Activated gamma-delta T cell (primary cell): ENCODE results near the gene GLG1.
"Not testable (repeated sequence)": the region's sequence is repeated elsewhere in the genome, so short reads cannot be mapped to it uniquely, and the experiment has no call there.

ENCODE experiments used
- DNase-seq: peaks from one replicate; lab custom pipeline; 2025; lab: John Stamatoyannopoulos, UW

The GLG1 gene

DNA sequence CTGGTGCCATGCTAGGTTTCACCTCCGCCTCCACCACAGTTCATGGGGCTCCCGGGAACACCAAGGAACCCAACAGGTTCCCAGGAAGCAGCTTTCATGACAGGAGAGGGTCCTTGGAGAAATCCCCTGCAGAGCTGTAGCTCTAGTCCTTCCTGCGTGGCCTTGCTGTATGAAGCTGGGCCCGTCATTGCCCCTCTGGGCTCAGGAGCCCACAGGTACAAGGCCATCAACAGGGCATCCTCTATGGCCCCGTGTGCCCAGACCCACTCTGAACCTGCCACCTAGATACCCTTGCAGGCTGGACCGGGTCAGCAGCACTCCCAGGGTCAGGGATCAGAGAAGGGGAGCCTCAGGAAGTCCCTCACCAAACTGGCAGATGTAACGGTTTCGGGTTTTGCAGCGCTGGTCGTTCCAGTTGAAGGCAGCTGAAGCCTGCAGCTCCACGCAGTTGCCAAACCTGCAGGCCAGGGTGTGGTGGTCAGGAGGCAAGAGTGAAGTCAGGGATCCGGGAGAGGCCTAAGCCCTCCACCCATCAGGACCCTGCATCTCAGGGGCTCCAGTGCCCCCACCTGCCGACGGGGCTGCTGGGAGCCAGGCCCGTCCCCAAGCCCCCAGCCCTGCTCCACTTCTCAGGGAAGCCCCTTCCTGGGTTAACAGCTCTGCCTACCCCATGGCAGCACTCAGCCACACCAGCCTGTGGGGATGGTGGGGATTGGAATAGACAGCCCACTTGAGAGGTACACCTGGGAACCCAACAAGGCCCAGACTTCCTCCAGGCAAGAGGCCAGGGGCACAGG, 197.5 kb downstream of the GLG1 start:
- DNase-seq = not testable (repeated sequence)

DNA sequence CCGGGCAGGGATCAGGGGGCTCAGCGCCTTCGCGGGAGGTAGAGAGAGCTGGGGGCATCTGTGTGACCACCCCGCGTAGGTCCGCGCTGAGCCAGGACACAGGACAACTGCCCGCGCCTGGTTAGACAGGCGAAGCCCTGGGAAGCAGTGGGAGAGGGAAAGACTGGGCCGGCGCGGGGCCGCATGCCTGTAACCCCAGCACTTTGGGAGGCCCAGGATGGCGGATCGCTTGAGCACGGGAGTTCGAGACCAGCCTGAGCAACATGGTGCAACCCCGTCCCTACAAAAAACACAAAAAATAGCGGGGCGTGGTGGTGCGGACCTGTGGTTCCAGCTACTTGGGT, 199.6 kb downstream of the GLG1 start:
- DNase-seq = not testable (repeated sequence)

DNA sequence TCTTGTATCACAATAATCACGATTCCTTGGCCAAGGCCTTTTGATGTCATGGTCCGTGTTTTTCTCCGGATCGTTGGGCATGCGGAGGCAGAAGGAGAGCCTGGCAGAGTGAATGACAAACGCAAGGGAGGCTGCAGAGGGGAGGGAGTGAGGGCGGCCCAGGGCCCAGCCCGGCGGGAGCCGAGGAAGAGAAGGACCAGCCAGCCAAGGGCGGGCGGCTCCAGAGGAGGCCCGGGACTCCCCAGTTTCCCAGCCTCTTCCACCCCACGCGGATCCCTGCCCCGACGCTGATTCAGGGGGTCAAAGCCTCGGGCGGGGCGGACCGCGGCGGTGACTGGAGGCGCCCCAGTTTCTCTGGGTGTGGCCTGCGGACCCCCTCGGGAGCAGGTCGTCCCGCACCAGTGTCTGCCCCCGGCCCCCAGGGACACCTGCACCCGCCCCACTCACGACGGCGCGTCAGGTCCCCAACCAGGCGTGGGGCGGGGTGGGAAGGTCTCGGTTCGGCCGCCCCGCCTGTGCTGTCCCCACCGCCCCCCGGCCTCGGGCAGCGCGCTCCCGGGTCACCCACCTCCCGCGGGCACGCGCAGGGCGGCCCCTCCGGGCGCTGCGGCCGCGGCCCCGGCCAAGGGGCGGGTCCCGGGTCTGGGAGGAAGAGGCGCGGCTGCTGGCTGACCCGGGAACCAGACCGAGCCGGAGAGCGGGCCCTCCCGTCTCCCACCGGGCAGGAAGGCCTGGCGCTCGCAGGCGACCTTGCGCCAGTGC, 200.1 kb downstream of the GLG1 start:
- not testable (repeated sequence) for DNase-seq

DNA sequence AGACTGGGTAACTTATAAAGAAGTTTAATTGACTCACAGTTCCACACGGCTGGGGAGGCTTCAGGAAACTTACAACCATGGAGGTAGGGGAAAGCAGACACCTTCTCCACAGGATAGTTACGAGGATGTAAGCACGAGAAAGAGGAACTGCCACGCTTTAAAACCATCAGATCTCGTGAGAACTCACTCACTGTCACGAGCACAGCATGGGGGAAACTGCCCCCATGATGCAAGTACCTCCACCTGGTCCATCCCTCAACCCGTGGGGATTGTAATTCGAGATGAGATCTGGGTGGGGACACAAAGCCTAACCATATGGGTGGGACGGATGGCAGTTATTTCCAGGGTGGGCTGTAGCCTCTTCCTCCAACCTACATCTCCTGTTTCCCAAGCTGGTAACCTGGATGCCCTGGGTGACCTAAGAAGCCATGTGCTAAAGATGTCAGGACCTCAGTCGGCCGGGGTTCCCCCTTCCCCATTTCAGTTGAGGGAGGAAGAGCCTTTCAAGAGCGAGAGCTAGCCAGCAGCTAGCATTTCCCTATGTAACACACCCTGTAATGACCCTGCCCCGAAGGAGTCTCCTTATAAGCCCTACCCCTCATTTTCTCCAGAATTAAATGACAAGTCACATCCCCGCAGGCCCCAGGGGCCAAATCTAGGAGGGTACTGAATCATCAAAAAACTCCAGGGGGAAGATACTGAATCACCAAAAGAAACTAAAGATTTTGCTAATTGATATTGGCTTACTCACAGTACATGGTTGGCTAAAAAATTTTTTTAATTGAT, 202.6 kb downstream of the GLG1 start:
- not testable (repeated sequence) for DNase-seq

DNA sequence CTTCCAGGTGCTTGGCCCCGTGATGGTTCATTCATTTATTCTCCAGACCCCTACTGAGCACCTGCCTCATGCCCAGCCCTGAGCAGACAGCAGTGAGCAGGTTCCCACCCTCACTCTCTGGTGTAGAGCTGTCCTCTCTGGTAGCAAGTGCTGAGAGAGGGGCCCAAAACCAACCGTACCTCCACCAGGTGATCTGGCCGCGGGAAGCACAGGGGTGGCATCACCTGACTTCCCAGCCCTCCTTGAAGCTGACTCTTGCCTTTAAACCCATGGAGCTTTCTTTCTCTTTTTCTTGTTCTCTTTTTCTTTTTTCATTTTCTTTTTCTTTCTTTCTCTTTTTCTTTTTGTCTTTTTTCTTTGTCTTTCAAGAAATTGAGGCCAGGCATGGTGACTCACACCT, 206.7 kb downstream of the GLG1 start:
- not testable (repeated sequence) for DNase-seq

DNA sequence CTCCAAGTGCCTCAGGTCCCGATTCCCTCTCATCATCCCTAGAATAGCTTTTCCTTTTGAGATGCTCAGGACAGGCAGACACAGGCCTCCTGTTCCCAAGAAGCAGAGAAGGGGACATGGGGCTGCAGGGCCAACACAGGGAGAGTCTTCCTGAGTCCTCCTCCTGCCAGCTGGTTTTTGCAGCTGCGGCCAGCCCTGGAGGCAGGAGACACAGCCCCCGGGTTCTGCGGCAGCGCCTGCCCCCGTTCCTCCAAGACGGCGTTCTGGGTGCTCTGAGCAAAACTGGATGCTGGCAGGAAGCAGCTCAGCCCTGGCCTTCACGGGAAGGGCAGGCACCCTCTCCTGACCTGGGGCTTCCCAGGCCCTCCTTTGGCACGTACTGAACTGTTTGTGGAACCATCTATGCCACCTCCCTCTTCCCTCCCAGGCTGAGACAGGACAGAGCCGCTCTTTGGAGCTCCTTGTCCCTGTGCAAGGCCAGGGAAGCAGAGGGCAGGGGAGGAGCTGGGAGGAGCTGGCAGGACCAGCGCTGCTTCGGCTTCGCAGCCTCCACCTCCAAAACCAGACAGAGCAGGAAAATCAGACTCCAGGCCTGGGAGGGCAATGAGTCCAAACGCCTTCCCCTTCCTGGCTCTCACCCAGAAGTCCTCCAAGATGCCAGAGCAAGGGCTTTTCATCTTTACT, 208.6 kb downstream of the GLG1 start:
- DNase-seq = not testable (repeated sequence)
